GM12875 (cell line): ENCODE data around the gene ZKSCAN1.

Source experiments
- H3K4me3 ChIP-seq: one replicate; pipeline ENCODE4 v1.5.1; 2011; ENCODE audit warnings: low read depth, low read length, control low read depth
- TF ChIP-seq, protein P1 (sequence below): IDR thresholded peaks from 2 replicates; pipeline ENCODE4 v1.5.1; 2011; ENCODE audit warnings: low read depth, mild to moderate bottlenecking, control low read depth, inconsistent platforms, low read length, moderate library complexity, borderline replicate concordance; ENCODE audit not compliant: insufficient read depth

ZKSCAN1 gene

DNA sequence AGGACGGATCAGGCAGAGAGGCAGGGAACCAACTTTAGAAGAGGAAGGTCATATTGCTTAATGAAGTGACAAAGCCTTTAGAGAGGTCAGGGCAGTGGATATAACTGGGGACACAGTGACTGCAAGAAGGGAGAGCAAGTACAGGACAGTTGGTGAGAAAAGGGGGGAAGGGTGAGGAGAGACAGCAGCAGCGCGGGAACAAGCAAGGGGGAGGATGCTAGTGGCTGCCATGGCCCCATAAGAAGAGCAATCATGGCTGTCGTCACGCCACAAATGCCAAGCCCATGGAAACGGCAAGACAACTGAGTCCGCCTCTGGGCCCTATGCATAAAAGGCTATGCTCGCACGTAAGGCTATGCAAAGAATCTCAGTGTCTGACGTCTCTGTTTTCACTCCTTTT, 57.1 kb downstream of the ZKSCAN1 start:
- TF ChIP-seq, protein P1, sequence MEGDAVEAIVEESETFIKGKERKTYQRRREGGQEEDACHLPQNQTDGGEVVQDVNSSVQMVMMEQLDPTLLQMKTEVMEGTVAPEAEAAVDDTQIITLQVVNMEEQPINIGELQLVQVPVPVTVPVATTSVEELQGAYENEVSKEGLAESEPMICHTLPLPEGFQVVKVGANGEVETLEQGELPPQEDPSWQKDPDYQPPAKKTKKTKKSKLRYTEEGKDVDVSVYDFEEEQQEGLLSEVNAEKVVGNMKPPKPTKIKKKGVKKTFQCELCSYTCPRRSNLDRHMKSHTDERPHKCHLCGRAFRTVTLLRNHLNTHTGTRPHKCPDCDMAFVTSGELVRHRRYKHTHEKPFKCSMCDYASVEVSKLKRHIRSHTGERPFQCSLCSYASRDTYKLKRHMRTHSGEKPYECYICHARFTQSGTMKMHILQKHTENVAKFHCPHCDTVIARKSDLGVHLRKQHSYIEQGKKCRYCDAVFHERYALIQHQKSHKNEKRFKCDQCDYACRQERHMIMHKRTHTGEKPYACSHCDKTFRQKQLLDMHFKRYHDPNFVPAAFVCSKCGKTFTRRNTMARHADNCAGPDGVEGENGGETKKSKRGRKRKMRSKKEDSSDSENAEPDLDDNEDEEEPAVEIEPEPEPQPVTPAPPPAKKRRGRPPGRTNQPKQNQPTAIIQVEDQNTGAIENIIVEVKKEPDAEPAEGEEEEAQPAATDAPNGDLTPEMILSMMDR = no peak
- no peak overlapping the region for H3K4me3 ChIP-seq

GRCh38 chr7:100074841-100075240, 59.4 kb downstream of the ZKSCAN1 start:
- no peak overlapping the region for H3K4me3 ChIP-seq
- TF ChIP-seq, protein P1 = no peak

GRCh38 chr7:100075418-100075817, 60.0 kb downstream of the ZKSCAN1 start:
- TF ChIP-seq, protein P1 = no peak
- no peak overlapping the region for H3K4me3 ChIP-seq

DNA sequence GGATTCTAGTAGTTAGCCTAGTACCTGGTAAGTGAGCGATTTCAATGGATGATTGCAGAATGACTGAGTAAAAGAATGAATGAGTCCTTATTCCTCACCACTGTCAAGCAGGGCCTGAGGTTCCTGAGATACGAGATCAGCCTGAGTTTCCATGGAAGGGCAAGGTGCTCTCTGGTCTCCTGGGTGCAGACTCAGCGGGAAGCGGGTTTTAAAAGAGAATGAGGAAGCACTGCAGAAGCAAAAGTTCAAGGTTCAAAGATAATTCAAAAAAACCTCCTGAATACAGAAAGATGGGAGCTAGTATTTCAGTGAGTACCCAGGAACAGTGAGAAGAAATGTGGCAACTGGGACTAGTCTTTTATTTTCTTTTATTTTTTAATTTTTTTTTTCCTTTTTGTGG, 61.8 kb downstream of the ZKSCAN1 start:
- TF ChIP-seq, protein P1 = no peak
- H3K4me3 ChIP-seq = no peak overlapping the region

GRCh38 chr7:100079024-100079560, 63.7 kb downstream of the ZKSCAN1 start:
- TF ChIP-seq, protein P1 = no peak
- H3K4me3 ChIP-seq = no peak overlapping the region

DNA sequence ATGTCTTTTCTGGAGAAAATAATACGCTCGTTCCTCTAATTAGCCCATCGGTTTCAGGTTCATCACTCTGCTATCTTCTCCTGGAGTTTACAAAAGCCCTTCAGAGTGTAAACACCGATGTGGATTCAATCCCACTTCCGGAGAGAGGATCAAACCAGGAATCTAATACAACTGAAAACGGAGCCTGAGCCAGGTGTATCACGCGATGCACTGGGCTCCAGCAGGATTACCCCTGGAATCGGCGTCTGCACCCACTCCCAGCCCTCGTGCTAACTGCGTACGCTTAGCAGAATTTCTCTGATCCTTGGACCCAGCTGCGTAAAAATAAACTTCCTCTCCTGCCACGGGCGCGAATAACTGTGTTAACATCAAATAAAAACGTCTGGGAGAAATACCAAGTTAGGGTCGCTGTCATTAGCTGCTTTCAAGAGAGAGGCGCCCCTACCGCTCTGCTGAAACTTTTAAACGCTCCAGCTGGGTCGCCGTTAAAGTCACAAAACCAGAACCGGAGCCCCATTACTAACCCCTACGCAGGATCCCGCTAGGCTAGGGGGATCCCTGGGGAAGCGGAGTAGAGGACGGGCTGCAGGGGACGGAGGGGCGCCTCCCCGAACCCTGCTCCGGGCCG, 65.6 kb downstream of the ZKSCAN1 start:
- TF ChIP-seq, protein P1 = no peak
- H3K4me3 ChIP-seq = peak overlapping the region; percentile 88

DNA sequence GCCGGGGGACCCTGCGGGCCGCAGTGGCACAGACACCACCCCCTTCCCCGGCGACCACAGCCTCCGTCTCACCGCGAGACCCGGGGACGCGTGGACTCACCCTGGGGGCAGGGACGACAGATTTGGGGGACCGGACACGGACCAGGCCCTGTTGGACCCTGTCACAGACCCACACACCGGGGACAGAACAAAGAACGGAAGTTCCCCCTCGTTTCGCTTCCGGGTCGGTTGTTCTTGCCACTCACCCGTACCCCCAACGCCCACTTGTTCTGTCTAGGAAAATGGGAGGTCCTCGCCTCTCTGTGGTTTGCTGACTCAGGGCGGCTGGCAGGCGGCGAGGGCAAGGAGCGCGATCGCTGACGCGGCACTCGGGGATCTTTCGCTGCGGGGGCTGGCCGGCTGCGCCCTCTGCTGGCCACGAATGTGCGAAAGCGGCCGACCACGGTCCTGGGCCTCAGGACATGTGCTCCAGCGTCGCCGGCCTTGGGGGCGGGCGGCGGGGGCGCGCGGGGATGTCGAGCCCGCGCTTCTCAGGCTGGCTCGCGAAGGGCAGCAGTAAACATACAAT, 66.2 kb downstream of the ZKSCAN1 start, which contains the start of gene ZNF3:
ZNF3 (minus strand) TSS at position 189 of the 568 bp plus-strand sequence. CDS start 4,366 bp downstream, outside the sequence.
- peak within 1 kb of the TSS; percentile 88 for H3K4me3 ChIP-seq
- TF ChIP-seq, protein P1 = peak; percentile 96
